Activated naive CD4-positive, alpha-beta T cell treated with anti-CD3 and anti-CD28 coated beads, Interleukin-2, amount 50 U/mL, for 16 hours (primary cell): ENCODE results near the gene SSR2.

Experiments used
- DNase-seq: peaks from one replicate; pipeline ENCODE4 v3.0.0-alpha.2; 2020

SSR2 gene

GRCh38 chr1:156020293-156021092 is at the start of gene SSR2:
SSR2 (minus strand) TSS chr1:156020951; CDS start chr1:156020167, 784 bp downstream.
- peak; percentile 82 for DNase-seq

- DNase-seq = no peak
These were observed 49.8 kb upstream of the SSR2 start for GRCh38 chr1:156070548-156070947.

- DNase-seq = no peak
These were observed 49.0 kb upstream of the SSR2 start for GRCh38 chr1:156069490-156070455.

- DNase-seq = no peak
These were observed 46.5 kb upstream of the SSR2 start for GRCh38 chr1:156067262-156067661.

GRCh38 chr1:156065871-156066270 is 45.1 kb upstream of the SSR2 start:
- DNase-seq = no peak

- DNase-seq = no peak
These were observed 44.5 kb upstream of the SSR2 start for GRCh38 chr1:156065212-156065611.

GRCh38 chr1:156064615-156065014 is 43.9 kb upstream of the SSR2 start:
- no peak for DNase-seq

- no peak for DNase-seq
These were observed 43.2 kb upstream of the SSR2 start for GRCh38 chr1:156063997-156064285.

- DNase-seq = no peak
These were observed 41.4 kb upstream of the SSR2 start for GRCh38 chr1:156062189-156062588.

- DNase-seq = no peak
These were observed 40.3 kb upstream of the SSR2 start, which contains the start of gene RAB25 for GRCh38 chr1:156060937-156061636. RAB25 (plus strand) TSS chr1:156061160; CDS start chr1:156061401, 241 bp downstream.

- DNase-seq = no peak
These were observed 35.6 kb upstream of the SSR2 start for GRCh38 chr1:156056326-156056849.

- peak; percentile 25 for DNase-seq
These were observed 34.7 kb upstream of the SSR2 start for GRCh38 chr1:156055281-156056048.

- DNase-seq = peak; percentile 97
These were observed 33.9 kb upstream of the SSR2 start, which contains the start of gene LAMTOR2 for GRCh38 chr1:156054500-156055280. LAMTOR2 (plus strand) TSS chr1:156054782; CDS start chr1:156054890, 108 bp downstream.

- DNase-seq = peak; percentile 86
These were observed 33.2 kb upstream of the SSR2 start, which contains the start of gene UBQLN4 for GRCh38 chr1:156053768-156054499. UBQLN4 (minus strand) TSS chr1:156053798; CDS start chr1:156053701, 97 bp downstream.

- peak; percentile 77 for DNase-seq
These were observed 32.4 kb upstream of the SSR2 start for GRCh38 chr1:156052862-156053767.

- DNase-seq = no peak
These were observed 30.4 kb upstream of the SSR2 start for GRCh38 chr1:156051011-156051725.

GRCh38 chr1:156050376-156050775 is 29.6 kb upstream of the SSR2 start:
- DNase-seq = no peak

- DNase-seq = no peak
These were observed 28.0 kb upstream of the SSR2 start for GRCh38 chr1:156048663-156049258.
